Kidney tubule cell (primary cell): ENCODE measurements around the gene NRXN3.

Experiments used
- DNase-seq: peaks from one replicate; pipeline ENCODE4 v3.0.0-alpha.2; 2018; ENCODE audit warnings: low spot score

The NRXN3 gene

DNA sequence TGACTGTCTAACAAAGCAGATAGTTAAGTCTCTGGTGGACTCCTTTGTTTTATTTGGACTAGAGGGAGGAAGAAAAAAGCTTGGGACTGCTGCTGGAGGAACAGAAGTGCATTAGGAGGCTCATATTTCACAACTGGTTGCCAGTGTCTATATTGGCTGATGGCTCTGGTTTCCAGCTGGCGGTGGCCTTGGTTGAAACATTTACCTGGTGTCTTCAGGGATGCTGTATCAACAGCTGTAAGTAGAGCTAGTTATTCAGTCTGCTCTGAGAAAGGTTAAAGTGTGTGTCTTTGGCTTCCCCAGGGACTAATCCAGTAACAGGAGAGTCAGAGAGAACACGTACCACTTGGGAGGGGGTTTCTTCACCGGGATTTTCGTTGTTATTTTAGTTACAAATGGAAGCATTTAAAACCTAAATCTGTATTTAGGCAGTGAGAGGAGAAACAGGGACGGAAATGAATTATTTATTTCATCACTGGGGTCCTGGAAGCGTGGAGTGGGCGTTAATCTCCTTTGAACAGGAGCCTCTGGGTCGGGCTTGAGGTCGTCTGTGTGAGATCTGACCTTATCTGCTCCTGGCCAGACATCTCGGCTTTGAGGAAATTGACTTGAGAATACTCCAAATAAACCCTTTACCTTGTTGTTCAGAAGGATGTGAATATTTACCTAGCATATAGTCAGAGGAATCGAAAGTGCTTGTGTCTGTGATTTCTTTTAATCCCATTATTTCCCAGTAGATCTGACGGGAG, 149.9 kb downstream of the NRXN3 start:
- no peak for DNase-seq

DNA sequence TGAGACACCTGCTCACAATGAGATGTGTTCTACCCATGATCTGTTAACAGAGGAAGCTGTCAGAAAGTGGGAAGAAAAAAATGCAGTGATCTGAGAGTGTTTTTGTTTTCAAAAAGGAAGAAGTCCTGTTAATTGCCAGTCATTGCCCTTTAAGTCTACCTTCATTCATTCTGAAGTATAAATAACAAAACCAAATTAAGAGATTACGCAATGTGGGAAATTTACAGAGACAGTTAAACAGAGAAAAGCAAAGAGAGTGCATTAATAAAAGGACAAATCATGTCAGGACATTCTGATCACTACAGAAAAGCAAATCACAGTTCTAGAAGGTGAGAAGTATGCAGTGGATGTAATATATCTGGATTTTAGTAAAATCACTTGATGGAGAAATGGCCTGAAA, 154.2 kb downstream of the NRXN3 start:
- no peak for DNase-seq

DNA sequence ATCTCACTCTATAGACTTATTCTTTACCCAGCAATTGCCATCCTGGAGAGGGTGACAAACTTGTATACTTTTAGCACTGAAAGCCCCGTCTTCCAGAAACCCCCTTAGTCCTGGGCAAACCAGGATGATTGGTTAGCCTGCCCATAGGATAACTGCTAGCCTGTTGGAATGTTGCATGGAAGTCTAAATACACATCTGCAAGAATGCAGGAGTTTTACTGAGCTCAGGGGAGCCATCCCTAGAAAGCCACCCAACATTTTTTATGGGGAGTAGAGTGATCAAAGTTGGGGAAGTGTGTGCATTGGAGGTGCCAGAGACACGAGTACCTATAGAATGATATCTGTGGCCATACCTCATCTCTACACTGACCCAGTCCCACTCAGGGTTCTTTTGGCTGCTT, 155.7 kb downstream of the NRXN3 start:
- no peak for DNase-seq

DNA sequence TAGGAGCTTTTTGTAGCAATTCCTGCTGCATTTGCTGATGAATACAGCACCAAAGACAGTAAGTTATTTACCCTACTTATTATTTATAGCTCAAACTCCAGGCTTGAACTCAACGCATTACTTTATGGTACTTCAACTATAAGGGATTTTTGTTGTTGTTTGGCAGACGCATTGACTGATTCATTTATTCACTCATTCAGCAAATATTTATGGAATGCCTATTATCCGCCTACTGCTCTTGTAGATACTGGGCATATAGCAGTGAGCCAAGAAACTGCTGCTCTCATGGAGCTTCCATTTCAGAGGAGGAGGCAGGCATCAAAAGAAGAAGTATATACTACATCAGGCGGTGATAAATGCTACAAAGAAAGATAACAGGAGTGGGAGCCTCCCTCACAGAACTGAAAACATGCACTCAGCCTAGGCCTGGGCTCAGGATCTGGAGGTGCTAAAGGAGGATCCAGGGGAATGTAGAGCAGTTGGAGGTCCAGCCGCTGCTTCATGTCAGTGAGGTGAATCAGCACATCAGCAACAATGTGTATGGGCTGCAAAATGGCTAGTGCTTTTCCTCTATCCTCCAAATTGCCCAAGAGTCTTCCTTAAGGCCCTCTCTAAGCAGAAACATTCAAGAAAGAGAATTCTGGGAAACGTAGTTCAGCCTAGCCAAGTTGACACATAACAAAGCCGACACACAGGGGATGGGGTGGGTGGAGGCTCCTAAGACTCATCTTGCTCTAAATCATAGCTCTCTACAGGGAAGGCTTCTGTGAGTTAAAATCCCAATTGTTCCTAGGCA, 157.5 kb downstream of the NRXN3 start:
- DNase-seq = no peak

DNA sequence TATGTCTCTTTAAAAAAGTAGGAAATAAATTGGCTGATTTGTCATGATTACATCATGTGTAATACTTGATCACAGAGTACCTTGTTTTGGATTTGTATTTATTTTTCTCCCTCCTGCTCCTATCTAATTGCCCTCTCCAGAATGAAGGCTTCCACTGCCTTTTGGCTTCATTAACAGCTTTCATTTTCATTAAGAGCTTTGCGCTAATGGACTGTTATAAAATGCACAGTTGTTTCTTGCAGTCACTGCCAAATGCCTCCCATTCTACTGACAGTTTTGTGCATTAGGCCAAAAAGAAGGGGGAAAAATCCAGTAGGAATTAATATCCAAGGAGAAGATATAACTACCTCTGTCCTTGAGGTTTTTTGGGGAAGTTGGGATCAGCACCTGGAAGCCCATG, 159.2 kb downstream of the NRXN3 start:
- DNase-seq = no peak

DNA sequence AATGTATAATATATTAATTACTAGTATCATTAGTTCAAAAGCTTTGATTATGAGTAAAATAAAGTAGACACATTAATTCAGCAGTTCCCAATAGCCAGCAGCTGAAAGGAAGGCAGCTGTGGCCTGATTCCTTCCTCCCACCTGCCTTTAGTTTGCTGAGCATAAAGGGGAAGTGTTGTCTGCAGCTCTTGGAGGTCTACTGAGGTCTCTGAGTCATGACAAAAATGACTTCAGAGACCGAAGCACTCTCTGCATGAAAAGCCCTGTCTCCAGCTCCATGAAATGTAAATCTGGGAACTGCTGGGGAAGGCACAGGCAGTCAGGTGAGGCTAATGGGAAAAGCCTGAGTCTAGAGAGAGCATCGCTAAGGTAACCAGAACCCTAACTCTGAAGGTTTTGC, 165.4 kb downstream of the NRXN3 start:
- DNase-seq = peak; percentile 61

DNA sequence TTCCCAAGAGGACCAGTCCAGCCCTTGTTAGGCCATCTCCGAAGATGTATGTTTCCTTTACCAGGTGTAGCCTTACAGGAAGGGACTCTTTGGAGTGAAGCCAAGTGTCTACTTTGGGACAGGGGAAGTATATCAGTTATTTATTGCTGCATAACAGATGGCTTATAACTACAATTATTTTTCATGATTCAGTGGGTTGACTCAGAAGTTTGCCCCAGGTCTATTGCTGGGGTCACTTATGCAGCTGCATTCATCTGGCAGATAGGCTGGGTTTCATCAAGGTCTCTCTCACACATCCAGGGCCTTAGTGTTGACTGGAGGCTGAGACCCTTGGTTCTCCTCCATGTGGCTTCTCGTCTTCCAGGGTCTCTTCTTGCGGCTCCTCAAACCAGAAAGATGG, 170.1 kb downstream of the NRXN3 start:
- no peak for DNase-seq

DNA sequence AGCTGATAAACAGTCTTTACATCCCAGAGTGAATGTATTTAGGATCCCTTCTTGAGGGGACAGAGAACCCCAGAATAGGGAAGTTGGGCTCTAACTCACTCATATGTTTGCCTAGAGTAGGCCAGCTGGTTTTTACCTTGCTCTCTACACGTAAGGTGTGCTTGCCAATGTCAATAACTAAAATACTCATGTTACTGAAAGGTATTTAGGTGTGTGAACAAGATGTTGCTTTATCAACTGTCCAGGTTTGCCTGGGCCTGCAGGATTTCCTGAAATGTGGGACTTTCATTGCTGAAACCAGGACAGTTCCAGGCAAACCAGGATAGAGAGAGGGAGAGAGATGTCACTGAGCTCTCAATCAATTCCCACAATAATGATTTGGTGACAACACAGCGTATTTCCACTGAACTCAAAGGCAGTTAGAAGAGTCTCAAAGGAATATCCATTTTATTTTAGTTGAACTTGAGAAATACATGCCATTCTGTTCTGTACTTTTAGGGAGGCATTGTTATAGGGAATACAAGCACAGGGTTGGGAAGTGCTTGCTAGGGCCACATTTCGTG, 171.7 kb downstream of the NRXN3 start:
- DNase-seq = no peak

DNA sequence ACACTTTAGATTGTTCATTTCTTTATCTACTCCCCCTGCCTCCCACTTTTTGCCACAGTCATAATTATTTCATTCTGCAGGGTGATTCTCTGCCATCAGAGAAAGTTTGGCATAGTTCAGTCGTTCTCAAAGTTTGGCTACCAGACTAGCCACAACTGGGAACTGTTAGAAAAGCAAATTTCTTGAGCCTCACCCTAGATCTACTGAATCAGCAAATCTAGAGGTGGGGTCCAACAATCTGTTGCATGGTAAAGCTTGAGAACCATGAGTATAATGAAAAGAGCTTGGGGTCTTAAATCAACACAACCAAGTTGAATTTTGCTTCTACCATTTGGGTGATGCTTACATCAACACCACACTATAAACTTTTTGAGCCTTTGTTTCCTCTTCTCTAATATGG, 172.7 kb downstream of the NRXN3 start:
- no peak for DNase-seq

DNA sequence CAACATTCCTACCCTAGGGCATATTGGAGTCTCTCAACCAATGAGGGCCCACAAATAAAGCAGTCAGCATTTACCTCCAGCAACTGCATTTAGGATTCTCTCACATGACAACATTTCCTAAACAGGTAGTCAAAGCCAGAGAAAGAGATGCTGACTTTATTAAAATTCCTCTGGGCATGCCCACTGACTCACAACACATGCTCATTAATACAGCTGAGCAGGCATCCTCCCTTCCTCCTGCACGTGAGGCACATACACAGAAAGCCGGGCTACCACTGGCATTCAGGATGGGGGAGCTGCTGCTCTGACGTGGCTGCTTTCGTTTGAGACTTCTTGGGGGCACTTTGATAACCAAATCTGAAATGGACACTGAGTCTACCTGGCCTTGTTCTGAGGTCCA, 174.1 kb downstream of the NRXN3 start:
- DNase-seq = no peak

DNA sequence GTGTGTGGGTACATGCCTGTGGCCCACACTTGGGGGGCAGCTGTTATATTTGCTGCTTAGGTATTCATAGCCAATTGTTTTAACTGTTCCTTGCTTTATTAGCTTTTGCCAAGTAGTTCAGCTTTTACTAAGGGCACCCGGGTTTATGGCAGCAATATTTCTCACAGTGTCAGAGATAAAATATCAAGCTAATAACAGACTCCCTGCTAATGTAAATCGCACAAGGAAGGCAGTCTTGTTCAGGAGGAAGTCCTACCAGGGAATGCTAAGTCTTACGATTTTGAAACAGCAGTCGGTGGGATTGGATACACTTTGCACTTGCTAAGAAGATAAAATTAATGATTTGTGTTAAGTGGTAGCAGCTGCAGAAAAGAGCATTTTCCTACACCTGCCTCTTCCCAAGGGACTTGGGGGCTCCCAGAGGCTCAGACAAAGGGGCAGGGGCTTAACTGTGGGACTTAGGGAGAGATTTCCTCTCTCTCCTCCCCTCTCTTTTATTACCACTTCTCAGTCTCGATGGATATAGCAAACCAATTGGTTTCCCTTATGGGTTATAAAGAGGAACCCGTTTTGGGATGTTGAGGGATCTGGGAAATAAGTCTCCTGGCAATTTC, 175.1 kb downstream of the NRXN3 start:
- DNase-seq = no peak

DNA sequence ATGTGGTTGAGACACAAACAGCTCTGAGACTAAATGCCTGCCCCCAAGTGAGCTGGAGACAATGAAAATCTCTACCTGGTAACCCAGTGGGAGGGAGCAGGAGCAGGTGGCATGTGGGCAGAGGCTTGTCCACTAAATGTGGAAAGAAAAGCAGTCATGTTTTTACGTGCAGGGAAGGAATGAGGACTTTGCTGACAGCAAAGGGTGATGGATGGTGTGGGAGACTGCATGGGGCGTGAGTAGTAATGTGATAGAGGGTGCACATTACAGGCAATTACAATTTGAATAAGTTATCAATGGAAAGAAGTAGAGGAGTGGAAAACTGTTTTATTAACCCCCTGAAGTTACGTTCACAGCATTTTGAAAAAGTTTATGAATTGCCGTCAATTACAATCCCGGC, 176.6 kb downstream of the NRXN3 start:
- no peak for DNase-seq

DNA sequence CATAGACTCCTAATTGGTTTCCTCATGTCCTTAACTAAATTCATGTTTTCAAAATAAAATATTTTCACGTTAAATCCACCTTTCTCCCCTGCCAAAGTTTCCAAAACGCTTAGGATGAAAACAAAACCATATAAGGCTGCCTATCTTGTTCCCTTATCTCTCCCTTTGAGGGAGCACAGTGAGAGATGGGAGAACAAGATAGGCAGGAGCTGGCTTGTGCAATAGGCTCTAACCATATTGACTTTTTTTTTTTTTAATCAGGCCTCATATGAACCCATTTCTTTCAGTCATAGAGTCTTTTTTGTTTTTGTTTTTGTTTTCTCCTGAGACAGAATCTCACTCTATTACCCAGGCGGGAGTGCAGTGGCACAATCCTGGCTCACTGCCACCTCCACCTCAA, 184.9 kb downstream of the NRXN3 start:
- DNase-seq = no peak

DNA sequence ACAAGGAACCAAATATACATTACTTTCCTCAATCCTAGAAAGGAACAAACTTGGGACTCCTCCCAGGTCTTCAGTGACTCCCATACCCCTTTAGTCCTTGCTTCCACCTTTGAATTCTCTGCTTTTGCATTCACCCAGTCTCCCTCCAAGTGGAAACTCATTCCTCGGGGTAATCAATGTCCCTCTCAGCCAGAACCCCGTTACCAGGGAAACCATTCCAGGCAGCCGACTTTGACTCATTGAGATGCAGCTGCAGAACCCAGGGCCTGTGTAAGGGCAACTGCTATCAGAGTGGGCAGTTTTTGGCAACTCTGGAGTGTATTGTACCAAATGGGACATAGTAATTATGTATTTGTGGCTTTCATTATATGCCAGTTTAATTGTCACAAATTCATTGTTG, 186.2 kb downstream of the NRXN3 start:
- DNase-seq = no peak

DNA sequence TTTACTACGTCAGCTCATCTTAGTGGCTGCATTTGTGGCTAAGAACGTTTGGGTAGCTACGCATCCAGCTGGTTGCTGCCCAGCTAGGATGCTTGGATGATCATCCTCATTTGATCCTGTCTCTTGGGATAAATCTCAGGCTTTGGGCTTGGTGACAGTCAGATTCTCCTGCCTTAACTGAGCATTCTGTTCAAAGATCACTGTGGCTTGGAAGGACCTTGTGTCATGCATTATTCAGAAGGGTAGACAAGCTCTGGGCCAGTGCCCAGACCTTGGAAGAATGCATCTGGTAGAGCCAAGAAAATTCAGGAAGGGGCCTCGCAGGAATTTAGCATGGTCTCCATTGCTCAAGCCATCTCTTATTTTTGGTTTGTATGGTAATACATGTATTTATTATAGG, 188.4 kb downstream of the NRXN3 start:
- DNase-seq = no peak

DNA sequence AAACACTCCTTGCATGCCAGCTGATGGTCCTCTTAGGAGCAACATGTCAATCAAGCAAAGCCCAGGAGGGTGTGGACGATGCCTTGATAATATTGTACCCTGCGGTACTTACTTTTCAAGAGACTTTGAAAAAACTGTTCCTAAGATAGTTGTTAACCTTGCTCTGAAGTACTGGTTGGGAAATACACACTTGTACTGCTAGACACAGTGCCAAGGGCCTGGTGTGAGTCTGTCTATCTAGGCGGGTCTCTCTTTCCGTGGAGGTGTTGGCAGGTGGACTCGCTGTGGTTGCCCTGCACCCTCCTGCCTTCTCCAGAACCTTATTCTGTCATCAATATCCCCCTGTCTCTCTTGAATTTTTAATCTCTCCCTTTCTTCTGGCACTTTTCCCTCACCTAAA, 189.4 kb downstream of the NRXN3 start:
- DNase-seq = no peak

DNA sequence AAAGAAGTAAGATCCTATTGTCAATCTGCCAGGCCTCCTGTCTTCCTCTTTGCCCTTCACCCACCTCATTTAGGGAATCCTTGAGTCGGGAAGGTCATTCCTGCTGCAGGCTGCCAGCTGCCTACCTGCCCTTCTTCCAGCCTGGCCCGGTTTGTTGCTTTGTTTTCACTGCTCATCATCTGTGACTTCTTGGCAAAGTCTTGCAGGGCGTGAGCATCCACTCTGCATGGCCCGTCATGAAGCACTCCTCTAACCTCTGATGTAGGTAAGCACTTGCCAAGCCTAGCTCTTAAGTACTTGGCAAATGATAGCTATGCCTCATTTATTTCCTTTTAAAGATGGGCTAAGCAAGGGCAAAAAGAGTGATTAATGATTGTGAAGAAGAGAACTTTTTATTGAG, 192.8 kb downstream of the NRXN3 start:
- no peak for DNase-seq

DNA sequence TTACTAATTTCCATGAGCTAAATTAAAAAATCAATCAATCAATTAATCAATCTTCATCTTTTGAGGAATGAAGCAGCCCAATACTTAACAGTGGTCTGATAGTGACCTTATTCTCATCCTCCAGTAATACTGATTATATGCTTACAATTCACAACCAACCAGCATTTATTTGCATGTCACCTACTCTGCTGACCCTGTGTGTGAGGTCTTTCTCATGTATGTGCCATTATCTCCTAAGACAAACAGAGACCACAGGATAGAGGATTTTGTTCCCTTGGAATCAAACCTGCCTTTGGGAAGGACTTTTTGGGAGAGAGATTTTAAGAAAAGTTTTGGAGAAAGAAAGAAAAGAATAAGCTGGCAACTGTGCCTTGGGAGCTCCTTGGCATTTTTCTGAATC, 197.2 kb downstream of the NRXN3 start:
- DNase-seq = no peak

DNA sequence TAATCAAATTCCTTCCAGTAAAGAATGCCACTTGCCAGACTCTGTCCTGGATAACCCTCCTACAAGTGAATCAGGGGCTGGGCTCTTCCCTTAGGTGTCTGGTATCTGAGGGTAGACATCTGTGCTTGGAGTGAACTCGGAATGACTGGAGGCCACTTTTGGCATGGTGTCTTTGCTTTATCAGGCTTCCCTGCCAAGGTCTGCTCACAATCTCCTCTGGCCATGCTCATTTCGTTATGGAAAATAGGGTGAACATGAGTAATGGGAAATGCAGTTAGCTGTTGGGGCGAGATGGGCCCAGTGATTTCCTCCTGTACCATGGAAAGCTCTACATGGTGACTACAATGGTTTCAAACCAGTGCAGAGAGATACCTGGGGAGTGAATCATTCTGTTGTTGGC, 212.9 kb downstream of the NRXN3 start:
- peak; percentile 81 for DNase-seq

DNA sequence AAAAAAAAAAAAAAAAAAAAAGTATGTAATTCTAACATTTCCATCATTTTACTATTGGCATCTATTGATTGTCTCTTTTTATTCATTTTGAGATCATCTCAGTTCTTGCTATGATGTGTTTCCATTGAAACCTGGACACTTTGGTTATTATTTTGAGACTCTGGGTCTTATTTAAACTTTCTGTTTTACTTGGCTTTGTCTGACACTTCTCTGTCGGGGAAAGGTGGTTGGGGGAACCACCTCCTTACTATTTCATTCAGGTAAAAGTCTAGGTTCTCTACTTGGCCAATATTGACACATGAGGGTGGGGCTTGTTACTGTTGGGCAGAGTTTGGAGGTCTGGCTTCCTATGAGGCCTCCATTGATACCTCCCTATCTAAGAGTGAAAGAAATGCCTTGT, 228.0 kb downstream of the NRXN3 start:
- no peak for DNase-seq

DNA sequence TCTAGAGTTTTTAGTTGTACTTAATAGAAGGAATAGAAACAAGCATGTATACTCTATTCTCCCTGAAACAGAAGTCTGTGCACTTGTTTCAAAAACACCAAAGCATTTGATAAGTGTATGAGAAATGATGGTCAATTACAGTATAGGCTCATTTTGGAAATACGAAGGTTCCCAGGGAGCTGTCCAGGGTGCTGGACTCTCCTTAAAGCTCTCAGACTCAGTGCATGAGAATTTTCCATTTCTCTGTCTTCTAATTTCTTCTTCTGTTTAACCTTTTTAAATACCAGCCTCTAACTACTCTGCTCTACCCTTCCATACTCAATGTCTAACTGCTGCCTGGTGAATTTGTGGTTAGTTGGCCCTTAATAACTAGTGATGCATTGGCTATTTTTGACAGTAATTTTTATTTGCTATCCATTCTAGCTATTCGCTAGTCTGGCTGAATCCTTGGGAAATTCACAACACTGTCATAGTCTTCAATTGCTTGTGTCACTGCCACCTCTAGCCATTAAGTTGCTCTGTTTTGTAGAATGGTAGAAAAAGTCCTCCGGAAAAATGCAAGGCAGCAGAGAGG, 229.2 kb downstream of the NRXN3 start:
- DNase-seq = peak; percentile 44

DNA sequence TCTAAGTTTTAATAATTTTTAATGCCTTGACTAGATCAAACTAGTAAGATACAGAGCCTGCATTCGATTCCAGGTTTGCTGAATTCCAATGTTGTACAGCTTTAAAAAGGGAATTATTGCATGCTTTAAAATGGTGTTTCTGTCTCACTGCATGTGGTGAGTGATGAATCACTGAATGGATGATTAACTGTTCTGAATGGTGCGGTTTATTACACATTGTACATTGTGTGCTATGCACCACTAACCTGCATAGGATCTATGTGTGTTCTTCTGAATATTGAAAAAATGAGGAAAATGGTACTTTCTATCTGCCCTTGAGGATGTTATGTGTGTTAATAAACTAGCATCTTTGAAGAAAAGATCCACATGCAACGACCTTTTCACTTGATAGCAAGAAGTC, 231.7 kb downstream of the NRXN3 start:
- peak; percentile 86 for DNase-seq
